Activated naive CD4-positive, alpha-beta T cell treated with anti-CD3 and anti-CD28 coated beads for 36 hours (primary cell): ENCODE measurements around the gene ANTKMT. TPM values are rescaled to one million over a fixed set of nuclear protein-coding genes. Genes with fewer than 3 reads are reported as not detected.

Experiments
- CTCF ChIA-PET: fragments of 350-600 bp; sonication (Branson Sonifier 250); formaldehyde crosslinking; loops from one replicate; lab custom pipeline; 2021; ENCODE audit warnings: antibody characterized with exemption; lab: Charles Lee
- DNase-seq: peaks from one replicate; pipeline ENCODE4 v3.0.0-alpha.2; 2020
- H3K27ac Mint-ChIP-seq: one replicate; pipeline ENCODE4 v1.8.0; 2021; ENCODE audit warnings: mild to moderate bottlenecking, mixed read lengths
- H3K27me3 Mint-ChIP-seq: one replicate; pipeline ENCODE4 v1.8.0; 2021; ENCODE audit warnings: low read depth, mixed read lengths
- H3K36me3 Mint-ChIP-seq: one replicate; pipeline ENCODE4 v1.8.0; 2021; ENCODE audit warnings: low read depth, mixed read lengths
- H3K4me1 Mint-ChIP-seq: one replicate; pipeline ENCODE4 v1.8.0; 2021; ENCODE audit warnings: low read depth, mixed read lengths
- H3K4me3 Mint-ChIP-seq: one replicate; pipeline ENCODE4 v1.8.0; 2021; ENCODE audit warnings: mild to moderate bottlenecking, moderate library complexity, mixed read lengths
- H3K9me3 Mint-ChIP-seq: one replicate; pipeline ENCODE4 v1.8.0; 2021; ENCODE audit warnings: mixed read lengths
- intact Hi-C: fragments of 100-400 bp; cut with micrococcal nuclease; formaldehyde crosslinking; loops from one replicate; pipeline ENCODE4 v1.15.1; 2023
- total RNA-seq, 2 experiments: library from RNA; stranded (reverse); gene quantifications; one replicate each; pipeline ENCODE4 v1.2.3, GENCODE V29; 2021

ANTKMT gene
- total RNA-seq, 2 experiments from 2014 or later: 21.5 to 24.3 TPM

- Mint-ChIP-seq H3K36me3 (peaks cover 11% of the 10 kb centered on the region), H3K4me3 (no peak overlapping the region), H3K27me3 (peaks cover 3% of the 10 kb centered on the region), H3K4me1 (peaks cover 29% of the 10 kb centered on the region), H3K27ac (no peak overlapping the region), H3K9me3 (no peaks in the 10 kb centered on the region)
- no peak for DNase-seq
- intact Hi-C loops: no loop called here
- CTCF ChIA-PET: interaction anchor here (1.6 kb wide), 1 partner anchor 12 kb away, joined by 4 read pairs; no protein-coding TSS in a partner anchor
Observed at GRCh38 chr16:677316-678190, 43.4 kb upstream of the ANTKMT start.

GRCh38 chr16:678209-678857, 42.6 kb upstream of the ANTKMT start:
- DNase-seq: no peak
- Mint-ChIP-seq H3K36me3 (peaks cover 11% of the 10 kb centered on the region), H3K27me3 (peaks cover 3% of the 10 kb centered on the region), H3K4me1 (peaks cover 37% of the 10 kb centered on the region), H3K9me3 (no peaks in the 10 kb centered on the region), H3K4me3 (no peak overlapping the region), H3K27ac (no peak overlapping the region)
- CTCF ChIA-PET: no interaction called here
- intact Hi-C loops: no loop called here

GRCh38 chr16:678858-679813, 41.8 kb upstream of the ANTKMT start:
- DNase-seq: peak; percentile 41
- Mint-ChIP-seq H3K4me3 (peak overlapping the region; percentile 66), H3K36me3 (peaks cover 11% of the 10 kb centered on the region), H3K27ac (peak overlapping the region; percentile 19), H3K9me3 (no peaks in the 10 kb centered on the region), H3K4me1 (peaks cover 38% of the 10 kb centered on the region), H3K27me3 (peaks cover 3% of the 10 kb centered on the region)
- CTCF ChIA-PET: no interaction called here
- intact Hi-C loops: no loop called here

- peaks cover 3% of the 10 kb centered on the region for H3K27me3 Mint-ChIP-seq
- peak; percentile 90 for DNase-seq
- no peaks in the 10 kb centered on the region for H3K9me3 Mint-ChIP-seq
- peaks cover 11% of the 10 kb centered on the region for H3K36me3 Mint-ChIP-seq
- H3K27ac Mint-ChIP-seq: peak within 1 kb of the TSS; percentile 19
- peak within 1 kb of the TSS; percentile 80 for H3K4me3 Mint-ChIP-seq
- intact Hi-C loops: loop anchor here (1.0 to 5.0 kb wide), 5 partner anchors 12 to 291 kb away; partner anchors contain the start of genes ANTKMT, CAPN15, LMF1 and RHOT2
- peaks cover 38% of the 10 kb centered on the region for H3K4me1 Mint-ChIP-seq
- CTCF ChIA-PET: no interaction called here
Observed at GRCh38 chr16:679814-680624, 40.9 kb upstream of the ANTKMT start, which contains the start of gene STUB1. Gene STUB1, plus strand, starts transcription at chr16:680410. Its CDS starts 116 bp downstream, at chr16:680526.

- intact Hi-C loops: loop anchor here (1.0 to 5.0 kb wide), 5 partner anchors 12 to 290 kb away; partner anchors contain the start of genes ANTKMT, CAPN15, LMF1 and RHOT2
- no peak for DNase-seq
- Mint-ChIP-seq H3K9me3 (no peaks in the 10 kb centered on the region), H3K36me3 (peaks cover 11% of the 10 kb centered on the region), H3K27ac (no peak overlapping the region), H3K4me1 (peaks cover 35% of the 10 kb centered on the region), H3K4me3 (peak overlapping the region; percentile 80), H3K27me3 (no peaks in the 10 kb centered on the region)
- CTCF ChIA-PET: no interaction called here
Observed at GRCh38 chr16:680625-680945, 40.4 kb upstream of the ANTKMT start.

- H3K27me3 Mint-ChIP-seq: no peaks in the 10 kb centered on the region
- peak overlapping the region; percentile 80 for H3K4me3 Mint-ChIP-seq
- CTCF ChIA-PET: no interaction called here
- DNase-seq: no peak
- peaks cover 11% of the 10 kb centered on the region for H3K36me3 Mint-ChIP-seq
- intact Hi-C loops: loop anchor here (1.0 to 5.0 kb wide), 5 partner anchors 13 to 290 kb away; partner anchors contain the start of genes ANTKMT, CAPN15, LMF1 and RHOT2
- H3K27ac Mint-ChIP-seq: peak overlapping the region; percentile 50
- no peaks in the 10 kb centered on the region for H3K9me3 Mint-ChIP-seq
- H3K4me1 Mint-ChIP-seq: peaks cover 38% of the 10 kb centered on the region
Observed at GRCh38 chr16:680967-681745, 39.8 kb upstream of the ANTKMT start.

- peaks cover 11% of the 10 kb centered on the region for H3K36me3 Mint-ChIP-seq
- no peaks in the 10 kb centered on the region for H3K9me3 Mint-ChIP-seq
- no peak for DNase-seq
- CTCF ChIA-PET: no interaction called here
- peaks cover 34% of the 10 kb centered on the region for H3K4me1 Mint-ChIP-seq
- no peaks in the 10 kb centered on the region for H3K27me3 Mint-ChIP-seq
- intact Hi-C loops: loop anchor here (2.0 to 5.0 kb wide), 3 partner anchors 40 to 289 kb away; partner anchors contain the start of genes ANTKMT, CAPN15 and LMF1
- peak overlapping the region; percentile 50 for H3K27ac Mint-ChIP-seq
- peak overlapping the region; percentile 80 for H3K4me3 Mint-ChIP-seq
Observed at GRCh38 chr16:681746-682427, 39.1 kb upstream of the ANTKMT start.

- H3K4me3 Mint-ChIP-seq: peak overlapping the region; percentile 80
- no peaks in the 10 kb centered on the region for H3K9me3 Mint-ChIP-seq
- H3K27me3 Mint-ChIP-seq: no peaks in the 10 kb centered on the region
- peaks cover 12% of the 10 kb centered on the region for H3K36me3 Mint-ChIP-seq
- CTCF ChIA-PET: no interaction called here
- H3K4me1 Mint-ChIP-seq: peaks cover 32% of the 10 kb centered on the region
- DNase-seq: no peak
- peak overlapping the region; percentile 31 for H3K27ac Mint-ChIP-seq
- intact Hi-C loops: loop anchor here (5.0 kb wide), 2 partner anchors 40 to 155 kb away; partner anchors contain the start of genes ANTKMT and CAPN15
Observed at GRCh38 chr16:682493-683395, 38.2 kb upstream of the ANTKMT start.

GRCh38 chr16:683396-684070, 37.4 kb upstream of the ANTKMT start:
- H3K36me3 Mint-ChIP-seq: peaks cover 12% of the 10 kb centered on the region
- peak overlapping the region; percentile 80 for H3K4me3 Mint-ChIP-seq
- no peaks in the 10 kb centered on the region for H3K9me3 Mint-ChIP-seq
- intact Hi-C loops: loop anchor here (2.0 to 5.0 kb wide), 3 partner anchors 39 to 156 kb away; partner anchors contain the start of genes ANTKMT, CAPN15 and METTL26
- peaks cover 35% of the 10 kb centered on the region for H3K4me1 Mint-ChIP-seq
- CTCF ChIA-PET: no interaction called here
- H3K27ac Mint-ChIP-seq: no peak overlapping the region
- H3K27me3 Mint-ChIP-seq: no peaks in the 10 kb centered on the region
- no peak for DNase-seq
